ENCODE results near the gene ALG2. TPM values are rescaled to one million over a fixed set of nuclear protein-coding genes. Genes with fewer than 3 reads are reported as not detected.
A peak's percentile ranks its signal among the peaks of the same experiment; 100 is the strongest.

The ALG2 gene
- total and polyA plus RNA-seq, 2 of the 13 experiments (the other 11 are each of a cell fraction or from before 2014, with no cell fraction given), result 46.2 to 49.0 TPM

DNA sequence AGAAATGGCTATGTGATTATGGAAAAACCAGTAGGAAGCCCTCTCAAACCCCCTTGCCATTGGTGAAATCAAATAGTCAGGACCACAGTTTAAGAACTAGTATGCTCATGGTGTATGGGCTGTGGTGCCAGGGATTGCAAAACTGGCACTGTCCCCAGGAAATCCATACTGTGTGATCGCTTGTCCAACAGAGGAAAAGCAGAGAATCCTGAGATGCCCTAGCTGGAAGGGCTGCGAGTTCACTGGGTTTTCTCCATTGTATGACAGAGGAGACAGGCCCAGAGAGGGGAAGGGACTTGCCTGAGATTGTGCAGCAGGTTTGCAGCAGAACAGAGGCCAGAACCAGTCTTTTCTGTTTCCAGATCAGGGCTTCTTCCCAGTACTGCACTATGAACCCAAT is 12.9 kb upstream of the ALG2 start:
- POLR2A ChIA-PET, result interaction anchor here (4.9 kb wide), 1 partner anchor 13 kb away, joined by 27 read pairs; the partner anchor contains the start of genes ALG2 and SEC61B
- TF ChIP-seq YY1 (IDR thresholded peaks at IDR 0.05; ENCODE audit: insufficient read depth, insufficient replicate concordance, low read depth, low read length), result no peak
- TF ChIP-seq, protein P1, sequence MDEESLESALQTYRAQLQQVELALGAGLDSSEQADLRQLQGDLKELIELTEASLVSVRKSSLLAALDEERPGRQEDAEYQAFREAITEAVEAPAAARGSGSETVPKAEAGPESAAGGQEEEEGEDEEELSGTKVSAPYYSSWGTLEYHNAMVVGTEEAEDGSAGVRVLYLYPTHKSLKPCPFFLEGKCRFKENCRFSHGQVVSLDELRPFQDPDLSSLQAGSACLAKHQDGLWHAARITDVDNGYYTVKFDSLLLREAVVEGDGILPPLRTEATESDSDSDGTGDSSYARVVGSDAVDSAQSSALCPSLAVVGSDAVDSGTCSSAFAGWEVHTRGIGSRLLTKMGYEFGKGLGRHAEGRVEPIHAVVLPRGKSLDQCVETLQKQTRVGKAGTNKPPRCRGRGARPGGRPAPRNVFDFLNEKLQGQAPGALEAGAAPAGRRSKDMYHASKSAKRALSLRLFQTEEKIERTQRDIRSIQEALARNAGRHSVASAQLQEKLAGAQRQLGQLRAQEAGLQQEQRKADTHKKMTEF (CRISPR knock-in tag; IDR thresholded peaks at IDR 0.05), result no peak

DNA sequence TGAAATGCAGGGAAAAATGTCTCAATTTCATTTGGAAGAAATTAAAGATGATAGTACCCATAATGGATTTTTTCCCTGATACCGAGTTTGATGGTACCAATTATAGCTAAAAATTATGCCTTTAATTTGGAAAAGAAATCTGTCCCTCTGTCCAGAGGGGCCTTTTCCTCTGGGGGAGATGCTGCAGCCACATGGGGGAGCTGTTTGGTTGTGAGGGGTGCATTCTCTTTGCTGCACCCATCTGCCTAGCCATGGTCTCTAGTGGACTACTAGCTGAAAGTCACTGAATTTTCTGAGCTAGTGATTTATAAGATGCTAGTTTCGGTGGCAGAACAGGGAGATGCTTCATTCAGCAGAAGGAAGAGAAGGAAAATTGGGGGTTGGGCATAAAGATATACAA is 10.0 kb upstream of the ALG2 start:
- Histone ChIP-seq H3K36me3 (replicated peaks in 1 of 2; ENCODE audit: control insufficient read depth in 1 of 2, insufficient read depth in 2 of 2, low read length in 2 of 2) (peaks cover 12 to 52% of the 10 kb centered on the region in 2 experiments), H3K9me3 (ENCODE audit: low read length) (no peaks in the 10 kb centered on the region), H3K27me3 (ENCODE audit: control insufficient read depth in 1 of 2, insufficient read depth in 2 of 2, low read length in 2 of 2) (no peaks in the 10 kb centered on the region), H4K20me1 (ENCODE audit: insufficient read depth, low read length) (no peaks in the 10 kb centered on the region), H3K27ac (ENCODE audit: extremely low read length, insufficient read depth, low read length) (no peak overlapping the region), H3K4me3 (replicated peaks in 1 of 3; ENCODE audit: insufficient read depth in 1 of 3, low read depth in 2 of 3, low read length in 3 of 3) (no peak overlapping the region), H3K79me2 (ENCODE audit: insufficient read depth, low read length) (peaks cover 5% of the 10 kb centered on the region), H3K9ac (ENCODE audit: insufficient read depth, low read depth, low read length) (no peak overlapping the region), H3K4me2 (ENCODE audit: low read depth, low read length) (no peak overlapping the region), H2AFZ (ENCODE audit: low read length) (no peak overlapping the region), H3K4me1 (ENCODE audit: insufficient read depth, low read length) (peaks cover 10% of the 10 kb centered on the region)
- 89% methylated on average over 2 of the region's 2 CpGs for WGBS (ENCODE audit: low lambda C conversion rate)
- peak; percentile 46 for FAIRE-seq
- ChIA-PET CTCF (ENCODE audit: low intra/inter-chr PET ratio, low total read pairs) (no interaction called here), POLR2A (interaction anchor here (4.9 kb wide), 1 partner anchor 10 kb away, joined by 27 read pairs; the partner anchor contains the start of genes ALG2 and SEC61B)
- intact Hi-C loops (cut with micrococcal nuclease; ENCODE audit: unreplicated experiment) (no loop called here), in situ Hi-C loops (cut with HindIII; ENCODE audit: extremely low pct_ligation_motif_present, low pct_unique_long_range_greater_than_20kb) (no loop called here)
- peak; percentile 13; the same call in 1 of the 2 replicates for TF ChIP-seq RBFOX2 (IDR thresholded peaks at IDR 0.05; ENCODE audit: low read depth, low read length)
- TF ChIP-seq SMC3 (IDR thresholded peaks at IDR 0.05; ENCODE audit: low read length), result 0 out of 2 replicates have a peak, but pooled peaks have one; percentile 24
- TF ChIP-seq SP1 (IDR thresholded peaks at IDR 0.05), result no peak
- TF ChIP-seq SP1 (CRISPR knock-in tag; IDR thresholded peaks at IDR 0.05), result no peak
- 0 out of 4 replicates have a peak, but pooled peaks of 1 of the 2 experiments have one; percentile 21 for TF ChIP-seq POLR2A (IDR thresholded peaks at IDR 0.05; ENCODE audit: insufficient read depth in 1 of 2, low read depth in 2 of 2, low read length in 2 of 2)
- TF ChIP-seq, protein P2, sequence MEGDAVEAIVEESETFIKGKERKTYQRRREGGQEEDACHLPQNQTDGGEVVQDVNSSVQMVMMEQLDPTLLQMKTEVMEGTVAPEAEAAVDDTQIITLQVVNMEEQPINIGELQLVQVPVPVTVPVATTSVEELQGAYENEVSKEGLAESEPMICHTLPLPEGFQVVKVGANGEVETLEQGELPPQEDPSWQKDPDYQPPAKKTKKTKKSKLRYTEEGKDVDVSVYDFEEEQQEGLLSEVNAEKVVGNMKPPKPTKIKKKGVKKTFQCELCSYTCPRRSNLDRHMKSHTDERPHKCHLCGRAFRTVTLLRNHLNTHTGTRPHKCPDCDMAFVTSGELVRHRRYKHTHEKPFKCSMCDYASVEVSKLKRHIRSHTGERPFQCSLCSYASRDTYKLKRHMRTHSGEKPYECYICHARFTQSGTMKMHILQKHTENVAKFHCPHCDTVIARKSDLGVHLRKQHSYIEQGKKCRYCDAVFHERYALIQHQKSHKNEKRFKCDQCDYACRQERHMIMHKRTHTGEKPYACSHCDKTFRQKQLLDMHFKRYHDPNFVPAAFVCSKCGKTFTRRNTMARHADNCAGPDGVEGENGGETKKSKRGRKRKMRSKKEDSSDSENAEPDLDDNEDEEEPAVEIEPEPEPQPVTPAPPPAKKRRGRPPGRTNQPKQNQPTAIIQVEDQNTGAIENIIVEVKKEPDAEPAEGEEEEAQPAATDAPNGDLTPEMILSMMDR (CRISPR knock-in tag; IDR thresholded peaks at IDR 0.05), result peak; percentile 61
- peak; percentile 15; the same call in 1 of the 2 replicates for TF ChIP-seq STAG1 (CRISPR knock-in tag; IDR thresholded peaks at IDR 0.05)
- BruUV-seq (replicated peaks), result no TSS peak
- peak; percentile 77 for ATAC-seq
- DNase-seq (ENCODE audit: low spot score), result peak; percentile 9

More for the DNA sequence above, 12.9 kb upstream of the ALG2 start:
- H3K36me3 ChIP-seq (replicated peaks in 1 of 2; ENCODE audit: control insufficient read depth in 1 of 2, insufficient read depth in 2 of 2, low read length in 2 of 2), result peaks cover 2 to 30% of the 10 kb centered on the region in 2 experiments; a peak in 3 of 5 replicates
- peaks cover 10% of the 10 kb centered on the region for H3K4me1 ChIP-seq (ENCODE audit: insufficient read depth, low read length)
- no peaks in the 10 kb centered on the region for H3K27me3 ChIP-seq (ENCODE audit: control insufficient read depth in 1 of 2, insufficient read depth in 2 of 2, low read length in 2 of 2)
- CTCF ChIA-PET (ENCODE audit: low intra/inter-chr PET ratio, low total read pairs), result no interaction called here
- peak; percentile 53; the same call in 2 of the 3 replicates for ATAC-seq
- in situ Hi-C loops (cut with HindIII; ENCODE audit: extremely low pct_ligation_motif_present, low pct_unique_long_range_greater_than_20kb) (no loop called here), intact Hi-C loops (cut with micrococcal nuclease; ENCODE audit: unreplicated experiment) (no loop called here)
- no peaks in the 10 kb centered on the region for H3K9me3 ChIP-seq (ENCODE audit: low read length)
- H3K27ac ChIP-seq (ENCODE audit: extremely low read length, insufficient read depth, low read length), result no peak overlapping the region
- WGBS (ENCODE audit: low lambda C conversion rate), result 93% methylated on average over 2 of the region's 2 CpGs
- H3K79me2 ChIP-seq (ENCODE audit: insufficient read depth, low read length), result no peaks in the 10 kb centered on the region
- BruUV-seq (replicated peaks), result no TSS peak
- no peak for DNase-seq (ENCODE audit: low spot score)
- no peak overlapping the region for H3K9ac ChIP-seq (ENCODE audit: insufficient read depth, low read depth, low read length)
- H2AFZ ChIP-seq (ENCODE audit: low read length), result no peak overlapping the region
- no peak for FAIRE-seq
- H3K4me2 ChIP-seq (ENCODE audit: low read depth, low read length), result no peak overlapping the region
- no peaks in the 10 kb centered on the region for H4K20me1 ChIP-seq (ENCODE audit: insufficient read depth, low read length)
- no peak overlapping the region for H3K4me3 ChIP-seq (replicated peaks in 1 of 3; ENCODE audit: insufficient read depth in 1 of 3, low read depth in 2 of 3, low read length in 3 of 3)

Data from HepG2 (cell line).